22Rv1 (cell line): Measurements from ENCODE around the gene DNAH5.

Experiments
- ZFX ChIP-seq: fragments of 450-650 bp; IDR thresholded peaks from 2 replicates; pipeline ENCODE4 v1.6.1; 2017; ENCODE audit warnings: antibody characterized with exemption, borderline replicate concordance
- TF ChIP-seq, protein P1 (sequence below): fragments of 450-650 bp; IDR thresholded peaks from 2 replicates; pipeline ENCODE4 v1.5.1; 2017; ENCODE audit warnings: mild to moderate bottlenecking

DNA sequence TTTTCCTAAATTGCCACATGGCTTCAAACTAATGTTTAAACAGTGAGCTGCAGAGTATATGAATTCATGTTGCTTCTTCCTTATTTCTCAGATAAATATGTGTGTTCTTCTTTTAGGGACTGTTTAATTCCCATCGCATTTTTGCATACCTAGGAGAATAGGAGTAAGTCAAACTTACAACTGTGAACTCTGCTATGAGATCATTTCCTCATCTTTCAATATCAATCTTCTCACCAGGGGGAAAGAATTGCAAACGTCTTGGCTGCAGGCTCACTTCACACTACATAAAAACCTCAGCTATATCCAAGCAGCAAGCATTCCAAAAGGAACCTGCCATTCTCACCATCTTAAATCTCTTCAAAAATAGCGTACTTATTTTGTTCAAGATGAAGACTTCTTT is 271.0 kb downstream of the DNAH5 start:
- TF ChIP-seq, protein P1, sequence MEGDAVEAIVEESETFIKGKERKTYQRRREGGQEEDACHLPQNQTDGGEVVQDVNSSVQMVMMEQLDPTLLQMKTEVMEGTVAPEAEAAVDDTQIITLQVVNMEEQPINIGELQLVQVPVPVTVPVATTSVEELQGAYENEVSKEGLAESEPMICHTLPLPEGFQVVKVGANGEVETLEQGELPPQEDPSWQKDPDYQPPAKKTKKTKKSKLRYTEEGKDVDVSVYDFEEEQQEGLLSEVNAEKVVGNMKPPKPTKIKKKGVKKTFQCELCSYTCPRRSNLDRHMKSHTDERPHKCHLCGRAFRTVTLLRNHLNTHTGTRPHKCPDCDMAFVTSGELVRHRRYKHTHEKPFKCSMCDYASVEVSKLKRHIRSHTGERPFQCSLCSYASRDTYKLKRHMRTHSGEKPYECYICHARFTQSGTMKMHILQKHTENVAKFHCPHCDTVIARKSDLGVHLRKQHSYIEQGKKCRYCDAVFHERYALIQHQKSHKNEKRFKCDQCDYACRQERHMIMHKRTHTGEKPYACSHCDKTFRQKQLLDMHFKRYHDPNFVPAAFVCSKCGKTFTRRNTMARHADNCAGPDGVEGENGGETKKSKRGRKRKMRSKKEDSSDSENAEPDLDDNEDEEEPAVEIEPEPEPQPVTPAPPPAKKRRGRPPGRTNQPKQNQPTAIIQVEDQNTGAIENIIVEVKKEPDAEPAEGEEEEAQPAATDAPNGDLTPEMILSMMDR = no peak
- TF ChIP-seq ZFX = no peak
